Esophagus squamous epithelium (tissue), 4 donors: ENCODE measurements around the gene NDUFV3.

Source experiments
- CTCF ChIP-seq, 6 experiments: fragments of 450-650 bp in 4 of 6; fragments of 200-600 bp in 2 of 6; sonication (generic) in 2 of 6; IDR thresholded peaks; one replicate each; pipeline ENCODE4 v1.5.1; 2016 to 2019; ENCODE audit warnings: antibody characterized with exemption in 6 of 6, mild to moderate bottlenecking in 4 of 6, moderate library complexity in 4 of 6
- POLR2A ChIP-seq, 4 donors: fragments of 450-650 bp; IDR thresholded peaks; one replicate each; pipeline ENCODE4 v1.6.1; 2017; ENCODE audit warnings: antibody characterized with exemption in 4 of 4, mild to moderate bottlenecking in 4 of 4, moderate library complexity in 3 of 4

GRCh38 chr21:42859891-42860230 lies 33.2 kb upstream of the NDUFV3 start:
- TF ChIP-seq CTCF (IDR thresholded peaks at IDR 0.05) (no peak), POLR2A (IDR thresholded peaks at IDR 0.05) (no peak)
